IPS DF 4.7 (cell line): ENCODE results near the gene GEN1.

Source experiments
- DNase-seq: peaks from one replicate; pipeline ENCODE4 v3.0.0-alpha.2; 2013; ENCODE audit warnings: low spot score; ENCODE audit errors: extremely low read depth

GEN1 gene

GRCh38 chr2:17795309-17795708, 41.4 kb downstream of the GEN1 start:
- DNase-seq: no peak

GRCh38 chr2:17798338-17798737, 44.4 kb downstream of the GEN1 start:
- DNase-seq: no peak

GRCh38 chr2:17799301-17800120, 45.6 kb downstream of the GEN1 start:
- DNase-seq: no peak

- DNase-seq: no peak
These were observed 46.3 kb downstream of the GEN1 start for GRCh38 chr2:17800219-17800618.

GRCh38 chr2:17800693-17801458, 46.9 kb downstream of the GEN1 start:
- DNase-seq: no peak

- no peak for DNase-seq
These were observed 49.6 kb downstream of the GEN1 start for GRCh38 chr2:17803497-17803896.

- DNase-seq: no peak
These were observed 50.4 kb downstream of the GEN1 start for GRCh38 chr2:17804358-17804757.

- DNase-seq: no peak
These were observed 51.2 kb downstream of the GEN1 start for GRCh38 chr2:17805166-17805565.

- DNase-seq: no peak
These were observed 51.9 kb downstream of the GEN1 start for GRCh38 chr2:17805717-17806363.

GRCh38 chr2:17813010-17813741, 59.2 kb downstream of the GEN1 start:
- DNase-seq: no peak

GRCh38 chr2:17813742-17814473, 60.0 kb downstream of the GEN1 start:
- no peak for DNase-seq

- no peak for DNase-seq
These were observed 60.7 kb downstream of the GEN1 start for GRCh38 chr2:17814601-17815000.

GRCh38 chr2:17815468-17816184, 61.7 kb downstream of the GEN1 start:
- DNase-seq: no peak

GRCh38 chr2:17816396-17817245, 62.7 kb downstream of the GEN1 start, which contains the start of gene MSGN1:
Gene MSGN1, plus strand, starts transcription at chr2:17816460. Its CDS starts 59 bp downstream, at chr2:17816519.
- no peak for DNase-seq

- DNase-seq: no peak
These were observed 64.4 kb downstream of the GEN1 start for GRCh38 chr2:17818235-17818815.

GRCh38 chr2:17821080-17821479, 67.1 kb downstream of the GEN1 start:
- DNase-seq: no peak

- no peak for DNase-seq
These were observed 67.9 kb downstream of the GEN1 start for GRCh38 chr2:17821535-17822444.
